GM19023 (cell line): ENCODE data around the gene ZFHX3.

Source experiments
- ATAC-seq: cut with Tn5 transposase; IDR thresholded peaks from one replicate; pipeline ENCODE4 v1.9.1; 2021; ENCODE audit warnings: mild to moderate bottlenecking, moderate library complexity; ENCODE audit not compliant: unreplicated experiment

The ZFHX3 gene

GRCh38 chr16:72812672-72813071, 235.3 kb downstream of the ZFHX3 start:
- ATAC-seq: no peak

GRCh38 chr16:72811876-72812275, 236.1 kb downstream of the ZFHX3 start:
- ATAC-seq: no peak

- ATAC-seq: no peak
Observed at GRCh38 chr16:72811188-72811720, 236.7 kb downstream of the ZFHX3 start.

GRCh38 chr16:72810480-72810879, 237.4 kb downstream of the ZFHX3 start:
- ATAC-seq: no peak

GRCh38 chr16:72809446-72809845, 238.5 kb downstream of the ZFHX3 start:
- no peak for ATAC-seq

GRCh38 chr16:72808754-72809153, 239.2 kb downstream of the ZFHX3 start:
- ATAC-seq: no peak

- ATAC-seq: no peak
Observed at GRCh38 chr16:72807245-72807644, 240.7 kb downstream of the ZFHX3 start.

- no peak for ATAC-seq
Observed at GRCh38 chr16:72805486-72805885, 242.4 kb downstream of the ZFHX3 start.

- ATAC-seq: no peak
Observed at GRCh38 chr16:72800524-72801161, 247.3 kb downstream of the ZFHX3 start.

- ATAC-seq: no peak
Observed at GRCh38 chr16:72798264-72798663, 249.7 kb downstream of the ZFHX3 start.

GRCh38 chr16:72797621-72798020, 250.3 kb downstream of the ZFHX3 start:
- no peak for ATAC-seq

GRCh38 chr16:72796222-72796621, 251.7 kb downstream of the ZFHX3 start:
- ATAC-seq: no peak

GRCh38 chr16:72794986-72795385, 252.9 kb downstream of the ZFHX3 start:
- no peak for ATAC-seq

- no peak for ATAC-seq
Observed at GRCh38 chr16:72794319-72794718, 253.6 kb downstream of the ZFHX3 start.

- ATAC-seq: no peak
Observed at GRCh38 chr16:72793716-72794115, 254.2 kb downstream of the ZFHX3 start.

GRCh38 chr16:72793017-72793416, 254.9 kb downstream of the ZFHX3 start:
- ATAC-seq: no peak

- no peak for ATAC-seq
Observed at GRCh38 chr16:72791786-72792185, 256.1 kb downstream of the ZFHX3 start.

GRCh38 chr16:72789921-72790320, 258.0 kb downstream of the ZFHX3 start:
- ATAC-seq: no peak

GRCh38 chr16:72789465-72789864, 258.5 kb downstream of the ZFHX3 start:
- no peak for ATAC-seq

GRCh38 chr16:72788269-72788809, 259.6 kb downstream of the ZFHX3 start:
- ATAC-seq: no peak

GRCh38 chr16:72787514-72788268, 260.2 kb downstream of the ZFHX3 start:
- ATAC-seq: peak; percentile 90

GRCh38 chr16:72787130-72787513, 260.8 kb downstream of the ZFHX3 start:
- no peak for ATAC-seq
